ENCODE measurements around the gene GRIFIN.
"Not testable (repeated sequence)": the region's sequence is repeated elsewhere in the genome, so short reads cannot be mapped to it uniquely, and the experiment has no call there.

Gene GRIFIN

GRCh38 chr7:2477447-2478398, 1.5 kb upstream of the GRIFIN start:
- DNase-seq: peak; percentile 73

- DNase-seq: no peak
Measured at GRCh38 chr7:2476776-2477446, 713 bp upstream of the GRIFIN start.

GRCh38 chr7:2475678-2476015, 551 bp downstream of the GRIFIN start:
- no peak for DNase-seq

GRCh38 chr7:2474813-2475677, 1.2 kb downstream of the GRIFIN start:
- no peak for DNase-seq

- no peak for DNase-seq
Measured at GRCh38 chr7:2474224-2474623, 2.0 kb downstream of the GRIFIN start.

GRCh38 chr7:2473496-2474180, 2.6 kb downstream of the GRIFIN start:
- DNase-seq: no peak

- DNase-seq: no peak
Measured at GRCh38 chr7:2472739-2473138, 3.5 kb downstream of the GRIFIN start.

- no peak for DNase-seq
Measured at GRCh38 chr7:2471396-2471795, 4.8 kb downstream of the GRIFIN start.

GRCh38 chr7:2471022-2471329, 5.2 kb downstream of the GRIFIN start:
- no peak for DNase-seq

GRCh38 chr7:2470204-2471021, 5.8 kb downstream of the GRIFIN start:
- DNase-seq: no peak

GRCh38 chr7:2469460-2470203, 6.6 kb downstream of the GRIFIN start:
- not testable (repeated sequence) for DNase-seq

- DNase-seq: no peak
Measured at GRCh38 chr7:2468227-2468626, 8.0 kb downstream of the GRIFIN start.

GRCh38 chr7:2466675-2467074, 9.5 kb downstream of the GRIFIN start:
- DNase-seq: no peak

- no peak for DNase-seq
Measured at GRCh38 chr7:2465928-2466327, 10.3 kb downstream of the GRIFIN start.

- no peak for DNase-seq
Measured at GRCh38 chr7:2462731-2463130, 13.5 kb downstream of the GRIFIN start.

- no peak for DNase-seq
Measured at GRCh38 chr7:2461268-2462026, 14.8 kb downstream of the GRIFIN start.

- no peak for DNase-seq
Measured at GRCh38 chr7:2460641-2461040, 15.6 kb downstream of the GRIFIN start.

GRCh38 chr7:2460188-2460587, 16.0 kb downstream of the GRIFIN start:
- DNase-seq: no peak

- DNase-seq: no peak
Measured at GRCh38 chr7:2459674-2460073, 16.5 kb downstream of the GRIFIN start.

GRCh38 chr7:2453849-2454248, 22.3 kb downstream of the GRIFIN start:
- DNase-seq: not testable (repeated sequence)

Data from CD4-positive, alpha-beta T cell treated with Interferon gamma for 1 hour (primary cell).